SK-N-SH treated with all-trans-retinoic acid at 6 μM for 48 hours (cell line): ENCODE data around the gene MT1HL1.
"Not testable (repeated sequence)": the region's sequence is repeated elsewhere in the genome, so short reads cannot be mapped to it uniquely, and the experiment has no call there.

ENCODE experiments used
- ATAC-seq: fragments of 200-7000 bp; cut with Tn5 transposase; 3 replicates; pipeline ENCODE4 v1.9.1; 2020; ENCODE audit warnings: mild to moderate bottlenecking, moderate library complexity
- ARNTL ChIP-seq: fragments of 450-650 bp; formaldehyde crosslinking; IDR thresholded peaks from 2 replicates; pipeline ENCODE4 v1.5.0; 2020; ENCODE audit warnings: low read depth, mild to moderate bottlenecking, moderate library complexity, borderline replicate concordance
- BACH2 ChIP-seq: fragments of 250-450 bp; sonication (Bioruptor Pico); IDR thresholded peaks from 2 replicates; pipeline ENCODE4 v1.9.0; 2021; ENCODE audit warnings: mild to moderate bottlenecking, borderline replicate concordance
- CSDC2 ChIP-seq: fragments of 250-450 bp; sonication (Bioruptor Pico); IDR thresholded peaks from 2 replicates; pipeline ENCODE4 v1.5.0; 2020; ENCODE audit warnings: mild to moderate bottlenecking, moderate library complexity
- ESRRG ChIP-seq: fragments of 250-450 bp; sonication (Bioruptor Pico); IDR thresholded peaks from 2 replicates; pipeline ENCODE4 v1.6.1; 2021; ENCODE audit warnings: mild to moderate bottlenecking
- GLIS3 ChIP-seq: fragments of 250-450 bp; sonication (Bioruptor Pico); IDR thresholded peaks from 2 replicates; pipeline ENCODE4 v1.5.0; 2020; ENCODE audit warnings: mild to moderate bottlenecking, moderate library complexity
- ISL1 ChIP-seq: fragments of 250-450 bp; sonication (Bioruptor Pico); IDR thresholded peaks from 2 replicates; pipeline ENCODE4 v2.1.2; 2022; ENCODE audit warnings: mild to moderate bottlenecking, moderate library complexity
- OSR1 ChIP-seq: fragments of 250-450 bp; sonication (Bioruptor Pico); IDR thresholded peaks from 2 replicates; pipeline ENCODE4 v1.8.0; 2022; ENCODE audit warnings: moderate library complexity, mild to moderate bottlenecking, inconsistent platforms
- RARB ChIP-seq: fragments of 250-450 bp; sonication (Bioruptor Pico); IDR thresholded peaks from 2 replicates; pipeline ENCODE4 v1.8.0; 2021; ENCODE audit warnings: mild to moderate bottlenecking, moderate library complexity
- SNAI2 ChIP-seq: fragments of 250-450 bp; sonication (Bioruptor Pico); IDR thresholded peaks from 2 replicates; pipeline ENCODE4 v1.5.0; 2020; ENCODE audit warnings: mild to moderate bottlenecking, moderate library complexity
- TCF4 ChIP-seq: fragments of 250-450 bp; sonication (Bioruptor Pico); IDR thresholded peaks from 2 replicates; pipeline ENCODE4 v1.8.0; 2021; ENCODE audit warnings: mild to moderate bottlenecking, moderate library complexity, borderline replicate concordance
- TOX ChIP-seq: fragments of 250-450 bp; sonication (Bioruptor Pico); IDR thresholded peaks from 2 replicates; pipeline ENCODE4 v1.8.0; 2021; ENCODE audit warnings: mild to moderate bottlenecking, moderate library complexity, borderline replicate concordance
- ZFP30 ChIP-seq: fragments of 450-650 bp; formaldehyde crosslinking; IDR thresholded peaks from 2 replicates; pipeline ENCODE4 v1.5.0; 2022; ENCODE audit warnings: mild to moderate bottlenecking, moderate library complexity
- ZNF70 ChIP-seq: fragments of 450-650 bp; formaldehyde crosslinking; IDR thresholded peaks from 2 replicates; pipeline ENCODE4 v1.5.0; 2020; ENCODE audit warnings: mild to moderate bottlenecking, moderate library complexity
- TF ChIP-seq, protein P1 (sequence below): fragments of 250-450 bp; sonication (Bioruptor Pico); IDR thresholded peaks from 2 replicates; pipeline ENCODE4 v1.8.0; 2021; ENCODE audit warnings: low read depth, mild to moderate bottlenecking, moderate library complexity, borderline replicate concordance
- TF ChIP-seq, protein P2 (sequence below): fragments of 250-450 bp; sonication (Bioruptor Pico); IDR thresholded peaks from 2 replicates; pipeline ENCODE4 v1.8.0; 2020; ENCODE audit warnings: mild to moderate bottlenecking, moderate library complexity, borderline replicate concordance
- TF ChIP-seq, protein P3 (sequence below): fragments of 250-450 bp; sonication (Bioruptor Pico); IDR thresholded peaks from 2 replicates; pipeline ENCODE4 v1.5.0; 2020; ENCODE audit warnings: mild to moderate bottlenecking, moderate library complexity
- TF ChIP-seq, protein P4 (sequence below): fragments of 250-450 bp; sonication (Bioruptor Pico); IDR thresholded peaks from 2 replicates; pipeline ENCODE4 v1.5.1; 2020; ENCODE audit warnings: low read depth, mild to moderate bottlenecking, moderate library complexity
- TF ChIP-seq, protein P5 (sequence below): fragments of 250-450 bp; sonication (Bioruptor Pico); IDR thresholded peaks from 2 replicates; pipeline ENCODE4 v1.5.1; 2021; ENCODE audit warnings: mild to moderate bottlenecking, moderate library complexity

The MT1HL1 gene

DNA sequence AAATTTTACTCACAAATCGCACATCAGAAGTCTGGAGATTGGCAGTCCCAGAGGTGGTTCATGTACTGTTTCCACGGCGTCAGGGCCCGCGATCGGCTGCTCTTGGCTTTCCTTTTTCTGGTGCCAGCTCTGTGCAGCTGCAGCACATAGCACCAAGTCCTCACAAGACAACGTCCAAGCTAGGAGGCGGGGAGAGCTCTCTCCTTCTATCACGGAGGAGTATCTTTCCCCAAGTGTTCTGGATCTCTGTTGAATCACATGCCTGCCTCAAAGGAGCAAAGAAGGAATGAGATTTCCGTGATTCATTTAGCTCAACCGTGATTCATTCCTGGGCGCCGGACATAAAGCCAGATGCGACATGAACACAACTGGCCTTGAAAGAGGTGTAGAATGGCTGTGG, 25.5 kb downstream of the MT1HL1 start:
- no peak for TF ChIP-seq RARB (CRISPR knock-in tag)
- no peak for TF ChIP-seq ZFP30 (CRISPR knock-in tag)
- TF ChIP-seq, protein P1, sequence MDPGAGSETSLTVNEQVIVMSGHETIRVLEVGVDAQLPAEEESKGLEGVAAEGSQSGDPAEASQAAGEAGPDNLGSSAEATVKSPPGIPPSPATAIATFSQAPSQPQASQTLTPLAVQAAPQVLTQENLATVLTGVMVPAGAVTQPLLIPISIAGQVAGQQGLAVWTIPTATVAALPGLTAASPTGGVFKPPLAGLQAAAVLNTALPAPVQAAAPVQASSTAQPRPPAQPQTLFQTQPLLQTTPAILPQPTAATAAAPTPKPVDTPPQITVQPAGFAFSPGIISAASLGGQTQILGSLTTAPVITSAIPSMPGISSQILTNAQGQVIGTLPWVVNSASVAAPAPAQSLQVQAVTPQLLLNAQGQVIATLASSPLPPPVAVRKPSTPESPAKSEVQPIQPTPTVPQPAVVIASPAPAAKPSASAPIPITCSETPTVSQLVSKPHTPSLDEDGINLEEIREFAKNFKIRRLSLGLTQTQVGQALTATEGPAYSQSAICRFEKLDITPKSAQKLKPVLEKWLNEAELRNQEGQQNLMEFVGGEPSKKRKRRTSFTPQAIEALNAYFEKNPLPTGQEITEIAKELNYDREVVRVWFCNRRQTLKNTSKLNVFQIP (CRISPR knock-in tag), result no peak
- no peak for TF ChIP-seq TCF4
- TF ChIP-seq ARNTL (CRISPR knock-in tag), result no peak
- TF ChIP-seq, protein P2, sequence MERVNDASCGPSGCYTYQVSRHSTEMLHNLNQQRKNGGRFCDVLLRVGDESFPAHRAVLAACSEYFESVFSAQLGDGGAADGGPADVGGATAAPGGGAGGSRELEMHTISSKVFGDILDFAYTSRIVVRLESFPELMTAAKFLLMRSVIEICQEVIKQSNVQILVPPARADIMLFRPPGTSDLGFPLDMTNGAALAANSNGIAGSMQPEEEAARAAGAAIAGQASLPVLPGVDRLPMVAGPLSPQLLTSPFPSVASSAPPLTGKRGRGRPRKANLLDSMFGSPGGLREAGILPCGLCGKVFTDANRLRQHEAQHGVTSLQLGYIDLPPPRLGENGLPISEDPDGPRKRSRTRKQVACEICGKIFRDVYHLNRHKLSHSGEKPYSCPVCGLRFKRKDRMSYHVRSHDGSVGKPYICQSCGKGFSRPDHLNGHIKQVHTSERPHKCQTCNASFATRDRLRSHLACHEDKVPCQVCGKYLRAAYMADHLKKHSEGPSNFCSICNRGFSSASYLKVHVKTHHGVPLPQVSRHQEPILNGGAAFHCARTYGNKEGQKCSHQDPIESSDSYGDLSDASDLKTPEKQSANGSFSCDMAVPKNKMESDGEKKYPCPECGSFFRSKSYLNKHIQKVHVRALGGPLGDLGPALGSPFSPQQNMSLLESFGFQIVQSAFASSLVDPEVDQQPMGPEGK, result no peak
- TF ChIP-seq TOX (CRISPR knock-in tag), result no peak
- TF ChIP-seq, all 23 proteins: peak for 0
- no peak for ATAC-seq

DNA sequence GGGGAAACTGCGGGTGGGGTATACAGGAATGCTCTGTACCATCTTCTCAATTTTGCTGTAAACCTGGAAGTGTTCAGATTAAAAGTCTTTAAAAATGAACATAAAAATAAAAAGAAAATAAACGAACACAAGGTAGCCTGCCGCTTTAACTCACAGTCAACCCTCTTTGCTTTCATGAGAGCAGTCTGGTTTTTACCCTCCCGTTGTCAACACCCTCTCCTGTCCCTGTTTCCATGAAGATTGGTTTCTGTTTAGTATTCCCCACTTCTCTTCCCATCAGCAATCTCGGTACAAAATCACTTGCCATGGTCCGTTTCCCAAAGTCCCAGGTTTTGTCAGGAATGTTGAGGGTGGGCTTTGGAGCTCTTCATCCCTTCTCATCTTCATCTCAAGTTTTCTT, 28.8 kb downstream of the MT1HL1 start:
- no peak for ATAC-seq
- TF ChIP-seq BACH2 (CRISPR knock-in tag) (no peak), OSR1 (CRISPR knock-in tag) (no peak), ZNF70 (no peak), SNAI2 (CRISPR knock-in tag) (no peak), ARNTL (CRISPR knock-in tag) (no peak), TCF4 (no peak)
- TF ChIP-seq, protein P3, sequence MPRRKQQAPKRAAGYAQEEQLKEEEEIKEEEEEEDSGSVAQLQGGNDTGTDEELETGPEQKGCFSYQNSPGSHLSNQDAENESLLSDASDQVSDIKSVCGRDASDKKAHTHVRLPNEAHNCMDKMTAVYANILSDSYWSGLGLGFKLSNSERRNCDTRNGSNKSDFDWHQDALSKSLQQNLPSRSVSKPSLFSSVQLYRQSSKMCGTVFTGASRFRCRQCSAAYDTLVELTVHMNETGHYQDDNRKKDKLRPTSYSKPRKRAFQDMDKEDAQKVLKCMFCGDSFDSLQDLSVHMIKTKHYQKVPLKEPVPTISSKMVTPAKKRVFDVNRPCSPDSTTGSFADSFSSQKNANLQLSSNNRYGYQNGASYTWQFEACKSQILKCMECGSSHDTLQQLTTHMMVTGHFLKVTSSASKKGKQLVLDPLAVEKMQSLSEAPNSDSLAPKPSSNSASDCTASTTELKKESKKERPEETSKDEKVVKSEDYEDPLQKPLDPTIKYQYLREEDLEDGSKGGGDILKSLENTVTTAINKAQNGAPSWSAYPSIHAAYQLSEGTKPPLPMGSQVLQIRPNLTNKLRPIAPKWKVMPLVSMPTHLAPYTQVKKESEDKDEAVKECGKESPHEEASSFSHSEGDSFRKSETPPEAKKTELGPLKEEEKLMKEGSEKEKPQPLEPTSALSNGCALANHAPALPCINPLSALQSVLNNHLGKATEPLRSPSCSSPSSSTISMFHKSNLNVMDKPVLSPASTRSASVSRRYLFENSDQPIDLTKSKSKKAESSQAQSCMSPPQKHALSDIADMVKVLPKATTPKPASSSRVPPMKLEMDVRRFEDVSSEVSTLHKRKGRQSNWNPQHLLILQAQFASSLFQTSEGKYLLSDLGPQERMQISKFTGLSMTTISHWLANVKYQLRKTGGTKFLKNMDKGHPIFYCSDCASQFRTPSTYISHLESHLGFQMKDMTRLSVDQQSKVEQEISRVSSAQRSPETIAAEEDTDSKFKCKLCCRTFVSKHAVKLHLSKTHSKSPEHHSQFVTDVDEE (CRISPR knock-in tag), result no peak

DNA sequence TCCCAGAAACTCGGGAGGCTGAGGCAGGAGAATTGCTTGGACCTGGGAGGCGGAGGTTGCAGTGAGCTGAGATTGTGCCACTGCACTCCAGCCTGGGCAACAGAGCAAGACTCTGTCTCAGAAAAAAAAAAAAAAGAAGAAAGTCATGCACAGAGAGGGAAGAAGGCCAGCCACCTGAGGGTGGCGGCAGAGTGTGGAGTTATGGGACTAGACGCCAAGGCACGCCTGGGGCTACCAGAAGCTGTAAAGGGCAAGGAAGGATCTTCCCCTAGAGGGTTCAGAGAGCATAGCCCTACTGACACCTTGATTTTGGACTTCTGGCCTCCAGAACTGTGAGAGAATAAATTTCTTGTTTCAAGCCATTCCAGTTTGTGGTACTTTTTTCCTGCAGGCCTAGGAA, 30.2 kb downstream of the MT1HL1 start:
- not testable (repeated sequence) for ATAC-seq

DNA sequence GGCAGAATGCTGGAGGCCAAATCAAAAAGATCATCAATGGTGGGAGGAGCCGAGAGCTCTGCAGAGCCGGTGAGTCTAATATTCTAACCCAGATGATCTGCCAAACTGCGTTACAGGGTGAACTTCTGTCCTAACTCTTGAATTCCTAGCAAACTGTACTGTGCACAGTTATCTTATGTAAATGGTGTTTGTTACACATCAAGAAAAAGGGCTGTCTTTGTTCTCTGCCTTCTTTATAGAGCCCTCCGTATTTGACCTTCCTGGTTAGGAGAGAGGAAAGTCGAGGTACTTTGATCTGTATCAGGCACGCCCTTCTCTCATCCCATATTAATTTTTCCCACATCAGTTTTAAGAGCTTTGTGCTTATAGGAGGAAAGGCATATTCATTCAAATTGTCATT, 37.6 kb downstream of the MT1HL1 start:
- no peak for ATAC-seq

More for the DNA sequence above, 37.6 kb downstream of the MT1HL1 start:
- TF ChIP-seq, protein P4, sequence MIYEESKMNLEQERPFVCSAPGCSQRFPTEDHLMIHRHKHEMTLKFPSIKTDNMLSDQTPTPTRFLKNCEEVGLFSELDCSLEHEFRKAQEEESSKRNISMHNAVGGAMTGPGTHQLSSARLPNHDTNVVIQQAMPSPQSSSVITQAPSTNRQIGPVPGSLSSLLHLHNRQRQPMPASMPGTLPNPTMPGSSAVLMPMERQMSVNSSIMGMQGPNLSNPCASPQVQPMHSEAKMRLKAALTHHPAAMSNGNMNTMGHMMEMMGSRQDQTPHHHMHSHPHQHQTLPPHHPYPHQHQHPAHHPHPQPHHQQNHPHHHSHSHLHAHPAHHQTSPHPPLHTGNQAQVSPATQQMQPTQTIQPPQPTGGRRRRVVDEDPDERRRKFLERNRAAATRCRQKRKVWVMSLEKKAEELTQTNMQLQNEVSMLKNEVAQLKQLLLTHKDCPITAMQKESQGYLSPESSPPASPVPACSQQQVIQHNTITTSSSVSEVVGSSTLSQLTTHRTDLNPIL (CRISPR knock-in tag), result no peak
- no peak for TF ChIP-seq ARNTL (CRISPR knock-in tag)
- no peak for TF ChIP-seq TOX (CRISPR knock-in tag)
- no peak for TF ChIP-seq BACH2 (CRISPR knock-in tag)
- TF ChIP-seq, protein P5, sequence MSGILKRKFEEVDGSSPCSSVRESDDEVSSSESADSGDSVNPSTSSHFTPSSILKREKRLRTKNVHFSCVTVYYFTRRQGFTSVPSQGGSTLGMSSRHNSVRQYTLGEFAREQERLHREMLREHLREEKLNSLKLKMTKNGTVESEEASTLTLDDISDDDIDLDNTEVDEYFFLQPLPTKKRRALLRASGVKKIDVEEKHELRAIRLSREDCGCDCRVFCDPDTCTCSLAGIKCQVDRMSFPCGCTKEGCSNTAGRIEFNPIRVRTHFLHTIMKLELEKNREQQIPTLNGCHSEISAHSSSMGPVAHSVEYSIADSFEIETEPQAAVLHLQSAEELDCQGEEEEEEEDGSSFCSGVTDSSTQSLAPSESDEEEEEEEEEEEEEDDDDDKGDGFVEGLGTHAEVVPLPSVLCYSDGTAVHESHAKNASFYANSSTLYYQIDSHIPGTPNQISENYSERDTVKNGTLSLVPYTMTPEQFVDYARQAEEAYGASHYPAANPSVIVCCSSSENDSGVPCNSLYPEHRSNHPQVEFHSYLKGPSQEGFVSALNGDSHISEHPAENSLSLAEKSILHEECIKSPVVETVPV, result no peak
- TF ChIP-seq, protein P3 (CRISPR knock-in tag), result no peak
- no peak for TF ChIP-seq GLIS3 (CRISPR knock-in tag)
- no peak for TF ChIP-seq RARB (CRISPR knock-in tag)
- no peak for TF ChIP-seq ISL1 (CRISPR knock-in tag)
- TF ChIP-seq ESRRG (CRISPR knock-in tag), result no peak
- no peak for TF ChIP-seq CSDC2 (CRISPR knock-in tag)
- no peak for TF ChIP-seq ZFP30 (CRISPR knock-in tag)
- TF ChIP-seq, protein P1 (CRISPR knock-in tag), result no peak
